MM.1S (cell line): ENCODE data around the gene SNX27.

Experiments used
- DNase-seq: peaks from one replicate; pipeline ENCODE4 v3.0.0-alpha.2; 2015
- H2AFZ ChIP-seq: fragments of 300-600 bp; sonication (generic); 2 replicates; pipeline ENCODE4 v1.6.0; 2016; ENCODE audit warnings: antibody characterized with exemption, low read length
- H3F3A ChIP-seq: fragments of 300-600 bp; sonication (generic); 2 replicates; pipeline ENCODE4 v1.6.1; 2016; ENCODE audit warnings: mild to moderate bottlenecking, antibody characterized with exemption, low read length, moderate library complexity, mixed read lengths; ENCODE audit not compliant: insufficient read depth
- H3K27ac ChIP-seq: fragments of 300-600 bp; sonication (generic); 2 replicates; pipeline ENCODE4 v1.5.1; 2016; ENCODE audit warnings: mild to moderate bottlenecking, low read length
- H3K27me3 ChIP-seq: fragments of 300-600 bp; sonication (generic); replicated peaks from 2 replicates; pipeline ENCODE4 v1.6.0; 2016; ENCODE audit warnings: low read length; ENCODE audit not compliant: insufficient read depth
- H3K36me3 ChIP-seq: fragments of 300-600 bp; sonication (generic); replicated peaks from 2 replicates; pipeline ENCODE4 v1.6.1; 2016; ENCODE audit warnings: mild to moderate bottlenecking, low read length, mixed read lengths; ENCODE audit not compliant: insufficient read depth
- H3K4me1 ChIP-seq: fragments of 300-600 bp; sonication (generic); 2 replicates; pipeline ENCODE4 v1.6.1; 2016; ENCODE audit warnings: low read length, mixed read lengths
- H3K4me2 ChIP-seq: fragments of 300-600 bp; sonication (generic); 2 replicates; pipeline ENCODE4 v1.6.0; 2016; ENCODE audit warnings: low read depth, low read length
- H3K4me3 ChIP-seq: fragments of 300-600 bp; sonication (generic); 2 replicates; pipeline ENCODE4 v1.5.1; 2016; ENCODE audit warnings: low read length, mixed read lengths
- H3K79me2 ChIP-seq: fragments of 300-600 bp; sonication (generic); 2 replicates; pipeline ENCODE4 v1.6.1; 2016; ENCODE audit warnings: mixed run types, low read length, mixed read lengths
- H3K9ac ChIP-seq: fragments of 300-600 bp; sonication (generic); 2 replicates; pipeline ENCODE4 v1.6.1; 2016; ENCODE audit warnings: low read length, mixed read lengths
- H3K9me2 ChIP-seq: fragments of 300-600 bp; sonication (generic); replicated peaks from 2 replicates; pipeline ENCODE4 v1.6.1; 2016; ENCODE audit warnings: mild to moderate bottlenecking, low read length, mixed read lengths; ENCODE audit not compliant: insufficient read depth
- H3K9me3 ChIP-seq: fragments of 300-600 bp; sonication (generic); replicated peaks from 2 replicates; pipeline ENCODE4 v1.6.1; 2016; ENCODE audit warnings: mild to moderate bottlenecking, low read length, mixed read lengths; ENCODE audit not compliant: insufficient read depth
- H4K20me1 ChIP-seq: fragments of 300-600 bp; sonication (generic); 2 replicates; pipeline ENCODE4 v1.6.1; 2016; ENCODE audit warnings: mild to moderate bottlenecking, low read length, moderate library complexity, mixed read lengths; ENCODE audit not compliant: insufficient read depth
- EZH2 ChIP-seq: fragments of 300-600 bp; sonication (generic); optimal IDR thresholded peaks from 2 replicates; pipeline ENCODE3; 2017; ENCODE audit warnings: low read depth, mild to moderate bottlenecking, antibody characterized with exemption, low read length, mixed read lengths
- EZH2phosphoT487 ChIP-seq: fragments of 300-600 bp; sonication (generic); IDR thresholded peaks from 2 replicates; pipeline ENCODE4 v1.6.1; 2018; ENCODE audit warnings: antibody characterized with exemption, low read length
- TF ChIP-seq, protein P1 (sequence below): fragments of 300-600 bp; sonication (generic); IDR thresholded peaks from 2 replicates; pipeline ENCODE4 v1.5.1; 2016; ENCODE audit warnings: antibody characterized with exemption, low read length, mixed read lengths

SNX27 gene

DNA sequence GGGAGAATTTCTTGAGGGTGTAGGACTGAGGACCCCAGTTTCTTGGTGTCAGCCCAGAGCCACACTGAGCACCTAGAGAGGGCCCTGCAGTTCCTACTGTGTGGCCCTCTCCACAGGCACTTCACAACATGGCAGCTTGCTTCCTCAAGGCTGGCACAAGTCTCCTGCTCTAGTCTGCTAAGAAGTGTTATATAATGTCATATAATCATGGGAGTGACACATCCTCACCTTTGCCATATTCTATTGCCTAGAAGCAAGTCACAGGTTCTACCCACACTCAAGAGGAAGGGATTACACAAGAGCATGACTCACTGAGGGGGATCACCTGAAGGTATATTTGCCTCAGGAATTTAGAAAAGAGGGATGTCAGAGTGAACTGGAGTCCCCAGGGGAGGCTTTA is 5.5 kb upstream of the SNX27 start:
- Histone ChIP-seq H4K20me1 (no peaks in the 10 kb centered on the region), H3K36me3 (no peaks in the 10 kb centered on the region), H3K27ac (no peak overlapping the region), H3K79me2 (no peaks in the 10 kb centered on the region), H3K9me2 (no peaks in the 10 kb centered on the region), H3K27me3 (no peaks in the 10 kb centered on the region), H3K4me2 (no peak overlapping the region), H3K4me3 (no peak overlapping the region), H2AFZ (no peak overlapping the region), H3K9ac (no peak overlapping the region), H3K9me3 (no peaks in the 10 kb centered on the region), H3K4me1 (peaks cover 4% of the 10 kb centered on the region), H3F3A (no peaks in the 10 kb centered on the region)
- no peak for DNase-seq
- TF ChIP-seq EZH2phosphoT487 (no peak), EZH2 (no peak)
- TF ChIP-seq, protein P1, sequence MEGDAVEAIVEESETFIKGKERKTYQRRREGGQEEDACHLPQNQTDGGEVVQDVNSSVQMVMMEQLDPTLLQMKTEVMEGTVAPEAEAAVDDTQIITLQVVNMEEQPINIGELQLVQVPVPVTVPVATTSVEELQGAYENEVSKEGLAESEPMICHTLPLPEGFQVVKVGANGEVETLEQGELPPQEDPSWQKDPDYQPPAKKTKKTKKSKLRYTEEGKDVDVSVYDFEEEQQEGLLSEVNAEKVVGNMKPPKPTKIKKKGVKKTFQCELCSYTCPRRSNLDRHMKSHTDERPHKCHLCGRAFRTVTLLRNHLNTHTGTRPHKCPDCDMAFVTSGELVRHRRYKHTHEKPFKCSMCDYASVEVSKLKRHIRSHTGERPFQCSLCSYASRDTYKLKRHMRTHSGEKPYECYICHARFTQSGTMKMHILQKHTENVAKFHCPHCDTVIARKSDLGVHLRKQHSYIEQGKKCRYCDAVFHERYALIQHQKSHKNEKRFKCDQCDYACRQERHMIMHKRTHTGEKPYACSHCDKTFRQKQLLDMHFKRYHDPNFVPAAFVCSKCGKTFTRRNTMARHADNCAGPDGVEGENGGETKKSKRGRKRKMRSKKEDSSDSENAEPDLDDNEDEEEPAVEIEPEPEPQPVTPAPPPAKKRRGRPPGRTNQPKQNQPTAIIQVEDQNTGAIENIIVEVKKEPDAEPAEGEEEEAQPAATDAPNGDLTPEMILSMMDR = no peak

DNA sequence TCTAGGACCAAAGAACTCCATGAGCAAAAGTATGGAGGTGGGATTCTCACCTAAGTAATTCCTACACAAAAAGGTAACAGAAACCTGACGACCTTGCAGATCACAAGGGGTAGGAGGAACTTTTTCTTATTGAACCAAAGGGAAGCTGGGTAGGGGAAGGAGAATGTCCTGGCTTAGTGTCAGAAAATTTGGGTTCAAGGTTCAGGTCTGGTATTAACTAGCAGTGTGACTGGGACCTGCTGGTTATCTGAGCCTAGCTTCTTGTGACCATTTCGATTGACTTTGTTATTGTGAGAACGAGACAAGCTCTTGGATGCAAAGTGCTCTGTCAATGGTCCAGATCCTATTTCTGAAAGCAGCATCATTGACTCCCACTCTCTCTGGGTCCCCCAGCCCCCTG is 5.0 kb upstream of the SNX27 start:
- no peak for TF ChIP-seq EZH2phosphoT487
- TF ChIP-seq, protein P1 = no peak
- no peak for TF ChIP-seq EZH2
- Histone ChIP-seq H3K4me3 (no peak overlapping the region), H3K79me2 (no peaks in the 10 kb centered on the region), H3K36me3 (no peaks in the 10 kb centered on the region), H3K27me3 (no peaks in the 10 kb centered on the region), H3K9me2 (no peaks in the 10 kb centered on the region), H2AFZ (peak overlapping the region; percentile 11; the same call in 1 of the 2 replicates), H3K4me1 (peaks cover 6% of the 10 kb centered on the region), H3K9me3 (no peaks in the 10 kb centered on the region), H3K9ac (no peak overlapping the region), H3K27ac (no peak overlapping the region), H4K20me1 (no peaks in the 10 kb centered on the region), H3F3A (no peaks in the 10 kb centered on the region), H3K4me2 (no peak overlapping the region)
- DNase-seq = no peak

DNA sequence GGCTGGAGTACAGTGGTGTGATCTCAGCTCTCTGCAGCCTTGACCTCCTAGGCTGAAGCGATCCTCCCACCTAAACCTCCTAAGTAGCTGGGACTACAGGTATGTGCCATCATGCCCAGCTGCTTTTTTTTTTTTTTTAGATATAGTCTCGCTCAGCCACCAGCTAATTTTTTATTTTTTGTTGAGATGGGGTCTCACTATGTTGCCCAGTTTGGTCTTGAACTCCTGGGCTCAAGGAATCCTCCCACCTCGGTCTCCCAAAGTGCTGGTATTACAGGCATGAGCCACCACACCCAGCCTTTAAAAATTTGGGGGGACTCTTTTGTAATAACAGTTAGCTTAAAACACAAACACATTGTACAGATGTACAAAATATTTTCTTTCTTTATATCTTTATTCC is 1.7 kb upstream of the SNX27 start:
- Histone ChIP-seq H3F3A (no peaks in the 10 kb centered on the region), H3K79me2 (peaks cover 25% of the 10 kb centered on the region), H3K9ac (no peak overlapping the region), H3K27me3 (no peaks in the 10 kb centered on the region), H2AFZ (no peak overlapping the region), H3K27ac (no peak overlapping the region), H3K4me3 (no peak overlapping the region), H3K4me2 (no peak overlapping the region), H3K9me2 (no peaks in the 10 kb centered on the region), H3K36me3 (no peaks in the 10 kb centered on the region), H3K4me1 (peaks cover 10% of the 10 kb centered on the region), H4K20me1 (no peaks in the 10 kb centered on the region), H3K9me3 (no peaks in the 10 kb centered on the region)
- DNase-seq = no peak
- TF ChIP-seq EZH2phosphoT487 (no peak), EZH2 (no peak)
- TF ChIP-seq, protein P1 = no peak
